ENCODE measurements around the gene APBB2.

Gene APBB2

GRCh38 chr4:40886931-40887763 lies 327.2 kb downstream of the APBB2 start:
- no peak for ATAC-seq
- TF ChIP-seq ZFP30 (CRISPR knock-in tag; IDR thresholded peaks at IDR 0.05), result no peak
- TF ChIP-seq ZC3H10 (CRISPR knock-in tag; IDR thresholded peaks at IDR 0.05), result no peak
- no peak for TF ChIP-seq BACH2 (CRISPR knock-in tag; IDR thresholded peaks at IDR 0.05; ENCODE audit: borderline replicate concordance)

DNA sequence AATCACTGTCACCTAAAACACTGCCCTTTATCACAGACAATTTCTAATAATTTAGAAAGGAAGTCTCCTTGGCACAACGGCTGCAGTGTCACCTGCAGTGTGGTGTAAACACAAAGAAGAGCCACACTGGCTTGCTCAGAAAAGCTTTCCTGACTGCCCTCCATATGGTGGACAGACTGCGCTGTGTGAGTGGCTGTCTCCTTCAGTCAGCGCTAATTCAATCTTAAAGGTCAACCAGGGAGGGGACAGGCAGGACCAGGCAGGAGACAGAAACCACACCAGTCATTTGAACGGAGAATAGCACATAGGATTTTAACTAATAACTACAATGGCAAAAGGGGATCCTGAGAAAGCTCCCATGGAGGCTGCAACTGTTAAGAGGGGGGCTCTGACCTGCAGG lies 332.5 kb downstream of the APBB2 start:
- TF ChIP-seq, protein P1, sequence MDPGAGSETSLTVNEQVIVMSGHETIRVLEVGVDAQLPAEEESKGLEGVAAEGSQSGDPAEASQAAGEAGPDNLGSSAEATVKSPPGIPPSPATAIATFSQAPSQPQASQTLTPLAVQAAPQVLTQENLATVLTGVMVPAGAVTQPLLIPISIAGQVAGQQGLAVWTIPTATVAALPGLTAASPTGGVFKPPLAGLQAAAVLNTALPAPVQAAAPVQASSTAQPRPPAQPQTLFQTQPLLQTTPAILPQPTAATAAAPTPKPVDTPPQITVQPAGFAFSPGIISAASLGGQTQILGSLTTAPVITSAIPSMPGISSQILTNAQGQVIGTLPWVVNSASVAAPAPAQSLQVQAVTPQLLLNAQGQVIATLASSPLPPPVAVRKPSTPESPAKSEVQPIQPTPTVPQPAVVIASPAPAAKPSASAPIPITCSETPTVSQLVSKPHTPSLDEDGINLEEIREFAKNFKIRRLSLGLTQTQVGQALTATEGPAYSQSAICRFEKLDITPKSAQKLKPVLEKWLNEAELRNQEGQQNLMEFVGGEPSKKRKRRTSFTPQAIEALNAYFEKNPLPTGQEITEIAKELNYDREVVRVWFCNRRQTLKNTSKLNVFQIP (CRISPR knock-in tag; IDR thresholded peaks at IDR 0.05; ENCODE audit: borderline replicate concordance, low read depth), result no peak
- 0 out of 2 replicates have a peak, but pooled peaks have one; percentile 18 for TF ChIP-seq ZNF70 (CRISPR knock-in tag; IDR thresholded peaks at IDR 0.05)
- ATAC-seq, result peak; percentile 21; the same call in 1 of the 3 replicates

DNA sequence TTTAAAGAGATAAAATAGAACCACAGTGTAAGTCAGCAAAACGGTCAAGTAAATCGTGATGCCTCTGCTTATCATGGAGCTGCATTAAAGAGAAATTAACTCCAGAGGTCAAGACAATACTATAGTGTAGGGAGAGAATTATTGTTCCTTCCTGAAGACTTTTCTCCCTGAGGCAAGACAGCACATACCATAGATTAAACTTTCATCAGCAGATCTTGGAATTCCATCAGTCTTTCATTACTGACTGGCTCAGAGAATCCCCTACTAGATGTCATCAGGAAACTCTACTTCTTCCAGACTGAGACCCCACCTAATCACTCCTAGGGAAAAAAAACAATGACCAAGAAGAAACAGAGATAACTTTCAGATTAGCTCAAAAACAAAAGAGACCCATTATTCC lies 333.2 kb downstream of the APBB2 start:
- no peak for ATAC-seq
- TF ChIP-seq GLIS3 (CRISPR knock-in tag; IDR thresholded peaks at IDR 0.05) (no peak), TCF4 (CRISPR knock-in tag; IDR thresholded peaks at IDR 0.05; ENCODE audit: borderline replicate concordance) (no peak), RARB (CRISPR knock-in tag; IDR thresholded peaks at IDR 0.05) (no peak), BACH2 (CRISPR knock-in tag; IDR thresholded peaks at IDR 0.05; ENCODE audit: borderline replicate concordance) (no peak), PPARA (CRISPR knock-in tag; IDR thresholded peaks at IDR 0.05; ENCODE audit: borderline replicate concordance) (no peak), TSHZ2 (CRISPR knock-in tag; IDR thresholded peaks at IDR 0.05) (no peak)

DNA sequence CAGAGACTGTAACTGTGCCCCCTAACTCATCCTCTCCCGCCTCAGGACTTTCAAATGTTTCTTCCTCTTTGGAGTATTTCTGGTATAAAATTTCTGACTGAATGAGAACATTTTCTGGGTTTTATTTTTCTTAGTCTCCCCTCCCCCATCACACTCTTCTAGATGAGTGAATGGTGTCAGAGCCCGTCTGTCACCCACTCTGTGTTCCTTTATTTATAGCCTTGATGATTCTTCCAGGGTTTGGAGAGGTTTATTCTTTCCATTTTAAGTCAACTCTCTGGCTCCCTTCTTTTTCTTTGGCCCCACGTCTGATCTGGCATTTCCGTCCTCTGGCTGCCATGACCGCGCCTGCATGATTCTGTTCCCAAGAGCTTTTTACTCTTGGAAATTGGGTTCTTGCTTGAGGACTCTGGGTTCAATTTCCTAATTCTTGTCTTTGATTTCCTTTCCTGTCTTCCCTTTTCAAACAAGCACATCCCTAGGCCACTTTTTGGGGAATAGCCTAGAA lies 335.7 kb downstream of the APBB2 start:
- ATAC-seq, result no peak

More for the DNA sequence above, 335.7 kb downstream of the APBB2 start:
- TF ChIP-seq TOX (CRISPR knock-in tag; IDR thresholded peaks at IDR 0.05; ENCODE audit: borderline replicate concordance) (no peak), PPARA (CRISPR knock-in tag; IDR thresholded peaks at IDR 0.05; ENCODE audit: borderline replicate concordance) (no peak), TCF4 (CRISPR knock-in tag; IDR thresholded peaks at IDR 0.05; ENCODE audit: borderline replicate concordance) (no peak), PATZ1 (CRISPR knock-in tag; IDR thresholded peaks at IDR 0.05; ENCODE audit: borderline replicate concordance) (no peak), RARB (CRISPR knock-in tag; IDR thresholded peaks at IDR 0.05) (no peak), ISL1 (CRISPR knock-in tag; IDR thresholded peaks at IDR 0.05) (no peak), ZNF565 (CRISPR knock-in tag; conservative IDR thresholded peaks at IDR 0.05; ENCODE audit: low read depth) (no peak), ESRRG (CRISPR knock-in tag; IDR thresholded peaks at IDR 0.05) (no peak), CSDC2 (CRISPR knock-in tag; IDR thresholded peaks at IDR 0.05) (no peak), CSRNP3 (CRISPR knock-in tag; IDR thresholded peaks at IDR 0.05) (no peak), ARNTL (CRISPR knock-in tag; IDR thresholded peaks at IDR 0.05; ENCODE audit: borderline replicate concordance, low read depth) (no peak), ZNF70 (CRISPR knock-in tag; IDR thresholded peaks at IDR 0.05) (no peak), ZC3H10 (CRISPR knock-in tag; IDR thresholded peaks at IDR 0.05) (no peak), ZFP30 (CRISPR knock-in tag; IDR thresholded peaks at IDR 0.05) (no peak)
- TF ChIP-seq, protein P1 (CRISPR knock-in tag; IDR thresholded peaks at IDR 0.05; ENCODE audit: borderline replicate concordance, low read depth), result no peak

All from SK-N-SH treated with all-trans-retinoic acid at 6 μM for 48 hours (cell line).